ENCODE data around the gene TMEM244.

GRCh38 chr6:129852257-129852858 is 8.8 kb downstream of the TMEM244 start:
- TF ChIP-seq CTCF (IDR thresholded peaks at IDR 0.05), result no peak
- TF ChIP-seq POLR2A (IDR thresholded peaks at IDR 0.05), result no peak

Data from esophagus squamous epithelium (tissue), 4 donors.